Pulmonary artery endothelial cell (primary cell): ENCODE measurements around the gene GLB1L3. TPM values are rescaled to one million over a fixed set of nuclear protein-coding genes. Genes with fewer than 3 reads are reported as not detected.
"Not testable (repeated sequence)": the region's sequence is repeated elsewhere in the genome, so short reads cannot be mapped to it uniquely, and the experiment has no call there.

ENCODE experiments used
- DNase-seq: peaks from one replicate; pipeline ENCODE4 v3.0.0-alpha.2; 2011; ENCODE audit warnings: low read depth, low spot score
- total RNA-seq: library from RNA; depleted of rRNA; stranded (reverse); fragments of >200 nt; gene quantifications from 2 replicates; pipeline ENCODE4 v1.2.3, GENCODE V29; 2014

The GLB1L3 gene
- total RNA-seq, 1 donor from 2014 or later, result not detected

GRCh38 chr11:134343646-134344045 lies 67.5 kb downstream of the GLB1L3 start:
- DNase-seq, result no peak

DNA sequence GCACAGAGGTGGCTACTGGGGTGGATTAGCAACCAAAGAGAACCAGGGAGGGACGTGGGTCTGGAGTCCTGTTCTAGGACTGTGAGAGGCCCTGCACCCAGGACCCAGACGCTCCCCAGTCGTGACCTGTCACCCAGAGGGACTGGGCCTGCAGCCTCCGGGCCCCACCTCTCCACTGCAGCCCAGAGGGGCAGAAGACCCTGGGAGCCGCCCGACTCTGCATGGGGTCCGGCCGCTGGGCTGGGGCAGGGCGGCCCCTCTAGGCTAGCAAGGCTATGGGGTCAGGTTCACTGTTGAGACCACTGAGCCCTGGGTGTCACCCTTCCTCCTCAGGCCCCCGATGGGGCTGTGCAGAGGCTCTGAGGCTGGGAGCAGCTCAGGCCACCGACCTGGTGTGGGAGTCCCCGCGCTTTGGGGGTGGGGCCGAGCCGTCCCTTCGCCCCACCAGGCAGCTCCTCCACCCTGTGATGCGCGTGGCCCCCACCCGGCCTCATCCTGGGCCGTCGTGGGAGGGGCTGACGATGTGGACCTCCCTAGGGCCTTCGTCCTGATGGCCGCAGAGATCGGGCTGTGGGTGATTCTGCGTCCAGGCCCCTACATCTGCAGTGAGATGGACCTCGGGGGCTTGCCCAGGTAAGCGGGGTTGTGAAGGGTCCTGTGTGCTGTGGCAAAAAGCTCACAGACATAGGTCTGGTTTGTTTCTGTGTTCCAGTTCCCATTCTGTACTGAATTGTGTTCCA lies 68.5 kb downstream of the GLB1L3 start:
- DNase-seq, result not testable (repeated sequence)

DNA sequence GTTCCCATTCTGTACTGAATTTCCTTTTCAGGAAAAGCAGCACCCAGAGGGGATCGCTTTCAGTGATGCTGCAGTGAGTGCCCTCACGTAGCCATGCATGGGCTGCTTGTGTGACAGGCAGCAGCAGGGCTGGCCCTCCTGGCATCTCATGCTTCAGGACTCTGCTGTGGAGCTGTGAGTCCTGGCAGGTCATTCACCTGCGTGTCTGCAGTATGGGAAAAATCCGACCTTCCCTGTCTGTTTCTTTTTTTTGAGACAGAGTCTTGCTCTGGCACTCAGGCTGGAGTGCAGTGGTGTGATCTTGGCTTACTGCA lies 69.0 kb downstream of the GLB1L3 start:
- DNase-seq, result no peak

DNA sequence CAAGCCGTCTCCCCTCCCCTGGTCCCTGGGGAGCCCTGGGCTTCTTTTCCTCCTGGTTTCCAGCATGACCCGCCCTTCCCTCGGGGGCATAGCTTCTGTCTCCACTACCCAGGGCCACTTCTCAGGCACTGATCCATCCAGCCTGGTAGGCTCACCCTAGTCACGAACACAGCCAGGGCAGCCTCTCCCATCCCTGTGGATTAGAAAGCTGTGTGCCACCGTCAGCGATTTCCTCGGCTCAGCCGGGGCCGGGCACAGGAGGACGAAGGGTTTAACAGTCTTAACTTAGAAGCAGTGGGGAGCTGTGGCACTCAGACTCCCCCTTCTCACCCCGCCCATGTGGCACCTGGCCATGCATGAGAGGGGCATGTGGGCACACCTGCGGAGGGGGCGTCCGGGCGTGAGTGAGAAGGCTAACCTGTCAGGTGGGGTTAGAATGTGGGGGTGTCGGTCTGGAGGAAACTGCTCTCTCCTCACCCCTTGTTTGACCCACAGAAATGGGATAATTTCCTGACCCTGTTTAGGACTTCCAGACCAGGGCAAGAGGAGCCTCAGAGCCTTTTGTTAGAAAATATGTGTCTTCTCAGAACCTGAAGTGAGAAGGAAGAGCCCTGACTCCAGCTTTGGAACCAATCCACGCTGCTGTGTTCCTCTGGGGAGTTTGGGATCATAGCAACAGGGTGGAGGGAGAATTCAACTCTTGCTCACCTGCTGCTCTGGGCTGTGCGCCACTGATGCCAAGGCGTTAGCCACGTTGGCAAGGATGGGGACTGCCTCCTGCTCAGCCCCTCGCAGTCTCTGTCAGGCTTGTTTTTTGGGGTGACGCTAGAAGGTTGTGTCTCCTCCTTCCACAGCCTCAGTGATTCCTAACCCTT lies 70.2 kb downstream of the GLB1L3 start:
- DNase-seq, result no peak

DNA sequence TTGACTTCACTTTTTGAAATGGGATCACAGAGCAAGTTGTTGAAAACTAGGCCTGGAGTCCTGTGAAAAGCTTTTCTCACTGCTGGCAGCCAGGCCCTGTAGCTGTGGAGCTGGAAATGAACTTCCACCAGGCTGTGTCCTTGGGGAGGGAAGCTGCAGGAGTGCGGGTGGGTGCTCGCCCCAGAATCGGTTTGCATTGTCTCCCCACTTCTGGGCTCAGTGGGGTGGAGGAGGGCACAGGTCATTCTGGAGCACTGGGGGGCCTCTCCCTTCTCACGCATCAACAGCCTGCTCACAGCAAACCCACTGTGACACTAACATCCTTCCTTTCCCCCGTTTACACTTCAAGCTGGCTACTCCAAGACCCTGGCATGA lies 70.8 kb downstream of the GLB1L3 start:
- no peak for DNase-seq

DNA sequence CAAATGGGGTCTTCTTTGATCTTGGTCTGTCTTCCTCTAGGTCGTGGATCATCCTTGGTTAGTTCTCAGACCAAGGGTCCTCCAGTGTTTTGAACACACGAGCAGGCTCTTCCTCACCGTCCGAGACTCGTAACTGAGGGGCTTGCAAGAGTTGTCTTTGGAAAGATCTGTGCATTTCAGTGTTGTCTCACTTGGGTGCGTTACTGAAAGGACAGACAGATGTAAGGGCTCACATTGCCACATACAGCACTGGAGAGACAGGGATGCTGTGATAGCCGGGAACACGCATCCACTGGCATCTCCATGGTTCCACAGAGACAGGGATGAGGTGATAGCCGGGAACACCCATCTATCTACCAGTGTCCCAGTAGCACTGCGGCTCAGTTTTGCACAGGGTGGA lies 71.3 kb downstream of the GLB1L3 start:
- DNase-seq, result no peak

DNA sequence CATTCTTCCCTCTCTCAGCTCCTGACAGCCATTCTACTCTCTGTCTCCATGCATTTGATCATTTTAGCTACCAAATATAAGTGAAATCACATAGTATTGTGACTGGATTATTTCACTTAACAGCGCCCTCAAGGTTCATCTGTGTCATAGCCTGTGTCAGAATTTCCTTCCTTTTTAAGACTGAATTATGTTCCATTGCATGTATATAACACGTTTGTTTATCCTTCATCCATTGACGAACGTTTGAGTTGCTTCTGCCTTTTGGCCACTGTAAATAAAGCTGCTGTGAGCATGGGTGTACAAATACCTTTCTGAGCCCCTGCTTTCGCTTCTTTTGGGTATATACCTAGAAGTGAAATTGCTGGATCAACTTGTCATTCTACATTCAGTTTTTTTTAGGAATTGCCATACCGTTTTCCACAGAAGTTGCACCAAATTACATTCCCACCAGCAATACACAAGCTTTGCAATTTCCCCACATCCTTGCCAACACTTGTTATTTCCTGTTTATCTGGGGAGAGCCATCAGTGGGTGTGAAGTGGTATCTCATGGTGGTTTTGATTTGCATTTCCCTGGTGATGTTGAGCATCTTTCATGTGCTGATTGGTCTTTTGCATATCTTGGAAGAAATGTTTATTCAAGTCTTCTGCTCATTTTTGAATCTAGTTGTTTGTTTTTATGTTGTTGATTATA lies 73.1 kb downstream of the GLB1L3 start:
- no peak for DNase-seq

DNA sequence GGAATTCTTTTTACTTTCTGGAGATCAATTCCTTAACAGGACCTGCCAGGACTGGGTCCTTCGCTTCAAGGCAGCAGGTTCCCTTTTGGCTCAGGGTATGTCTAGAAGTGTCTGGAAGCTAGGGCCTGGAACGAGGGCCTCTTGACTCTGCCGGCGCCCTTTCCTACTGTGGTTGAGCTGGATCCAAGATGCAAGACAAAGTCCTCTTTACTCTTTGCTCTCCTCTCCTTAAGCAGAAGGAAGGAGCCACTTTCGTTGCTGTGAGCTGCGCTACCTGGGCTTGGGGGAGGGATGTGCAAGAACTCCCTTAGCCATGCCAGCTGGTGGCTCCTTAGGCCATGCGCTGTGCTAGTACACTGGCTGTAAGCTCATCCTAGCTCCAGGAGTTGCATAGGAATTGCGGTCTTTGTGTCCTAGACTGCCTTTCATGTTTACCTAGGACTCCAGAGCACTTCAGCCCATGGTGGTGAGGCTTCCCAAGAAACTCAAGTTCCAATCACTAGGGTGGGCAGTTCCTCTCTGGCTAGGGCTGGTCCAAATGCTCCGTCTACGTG lies 73.7 kb downstream of the GLB1L3 start:
- no peak for DNase-seq

GRCh38 chr11:134350381-134350780 lies 74.2 kb downstream of the GLB1L3 start:
- DNase-seq, result no peak

DNA sequence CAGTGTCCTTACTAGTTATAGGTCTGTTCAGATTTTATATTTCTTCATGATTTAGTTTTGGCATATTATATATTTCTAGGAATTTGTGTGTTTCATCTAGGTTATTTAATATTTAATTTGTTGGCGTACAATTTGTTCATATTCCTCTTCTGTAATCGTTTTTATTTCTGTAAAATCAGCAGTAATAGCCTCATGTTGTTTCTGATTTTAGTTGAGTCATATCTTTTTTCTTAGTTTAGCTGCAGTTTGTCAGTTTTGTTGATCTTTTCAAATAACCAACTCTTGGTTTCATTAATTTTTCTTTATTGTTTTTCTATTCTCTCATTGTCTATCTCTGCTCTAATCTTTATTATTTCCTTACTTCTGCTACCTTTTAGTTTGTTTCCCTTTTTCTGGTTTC lies 75.9 kb downstream of the GLB1L3 start:
- DNase-seq, result no peak

- DNase-seq, result no peak
Observed at GRCh38 chr11:134355136-134355535, 79.0 kb downstream of the GLB1L3 start.

GRCh38 chr11:134355656-134356055 lies 79.5 kb downstream of the GLB1L3 start:
- DNase-seq, result no peak

DNA sequence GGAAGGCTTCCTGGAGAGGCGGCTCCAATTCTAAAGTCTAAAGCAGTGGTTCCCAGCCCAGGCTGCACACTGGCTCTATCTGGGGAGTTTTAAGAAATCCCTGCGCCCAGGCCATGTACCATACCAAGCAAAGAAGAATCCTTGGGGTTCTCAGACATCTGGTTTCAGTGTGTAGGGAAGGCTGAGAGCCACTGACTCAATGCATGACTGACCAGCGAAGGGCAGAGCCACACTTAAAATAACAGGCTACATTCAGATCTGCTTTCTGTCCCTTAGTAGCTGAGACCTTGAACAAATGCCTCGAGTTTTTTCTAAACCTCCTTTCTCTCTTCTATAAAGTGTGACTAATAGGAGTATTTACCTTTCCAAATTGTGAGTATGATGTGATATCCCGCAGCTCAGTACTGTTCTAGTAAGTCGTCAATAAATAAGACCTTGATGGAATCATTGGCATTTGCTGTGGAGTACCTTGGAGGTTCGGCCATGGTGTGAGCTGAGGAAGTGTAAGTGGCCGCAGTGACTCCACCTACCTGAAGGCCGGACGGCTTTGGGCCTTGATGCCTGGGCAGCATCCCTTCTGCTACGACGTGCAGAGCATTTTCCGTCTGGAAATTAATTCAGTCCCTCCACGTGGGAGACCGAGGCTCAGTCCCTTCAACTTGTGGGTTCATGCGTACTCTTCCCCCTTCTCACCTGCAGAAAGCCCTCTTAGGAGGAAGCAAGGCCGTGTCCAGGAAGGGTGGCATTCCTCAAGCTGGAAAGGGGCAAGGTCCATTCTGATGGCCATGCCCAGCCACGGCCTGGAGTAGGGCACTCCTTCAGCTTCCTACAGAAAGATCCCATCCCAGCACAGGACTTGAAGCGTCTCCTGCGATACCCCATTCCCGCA lies 80.7 kb downstream of the GLB1L3 start:
- no peak for DNase-seq

DNA sequence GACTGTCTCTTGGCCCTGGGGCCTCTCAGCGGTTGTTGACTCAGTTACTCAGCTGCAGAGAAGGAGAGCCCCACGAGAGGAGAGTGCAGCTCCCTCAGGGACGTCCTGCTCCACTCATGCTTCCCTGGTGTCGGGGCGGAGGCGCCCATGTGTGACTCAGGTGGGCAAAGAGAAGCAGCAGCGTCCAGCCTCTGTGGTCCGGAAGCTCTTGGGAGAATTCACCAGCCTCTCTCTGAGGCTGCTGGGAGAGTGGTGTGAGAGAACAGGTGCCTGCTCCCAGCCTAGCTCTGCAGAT lies 81.3 kb downstream of the GLB1L3 start:
- no peak for DNase-seq

DNA sequence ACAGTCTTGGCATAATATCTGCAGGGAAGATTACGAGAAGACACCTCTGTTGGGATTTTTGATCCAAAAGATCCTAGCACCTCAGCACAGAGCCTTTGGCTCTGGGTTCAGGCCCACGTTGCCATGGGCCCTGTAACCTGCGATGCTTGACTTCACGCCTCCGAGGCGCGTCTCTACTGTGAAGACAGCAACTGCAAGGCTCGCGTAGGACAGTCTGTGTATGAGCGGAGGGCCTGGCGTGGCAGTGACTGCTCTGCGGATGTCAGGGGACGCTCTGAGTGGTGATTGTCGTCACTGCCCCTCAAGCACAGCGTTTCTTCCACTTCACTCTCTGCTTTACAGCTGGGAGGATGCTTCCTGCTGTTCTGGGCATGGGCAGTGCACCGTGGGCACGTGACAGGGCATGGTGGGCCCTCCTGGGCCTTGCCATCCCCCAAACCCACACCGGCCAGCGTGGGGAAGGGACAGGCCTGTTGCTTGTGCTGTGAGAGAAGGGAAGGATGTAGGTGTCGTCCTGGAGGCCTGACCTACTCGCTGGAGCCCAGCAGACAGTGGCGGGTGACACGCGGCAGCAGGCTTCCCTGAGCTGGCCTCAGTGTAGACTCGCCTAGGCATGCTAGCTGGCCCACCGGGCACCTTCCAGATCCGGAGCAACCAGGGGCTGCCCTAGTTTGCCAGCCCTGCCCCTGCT lies 82.1 kb downstream of the GLB1L3 start:
- DNase-seq, result no peak

GRCh38 chr11:134358856-134359490 lies 82.8 kb downstream of the GLB1L3 start:
- no peak for DNase-seq

- DNase-seq, result no peak
Observed at GRCh38 chr11:134359646-134360045, 83.5 kb downstream of the GLB1L3 start.

DNA sequence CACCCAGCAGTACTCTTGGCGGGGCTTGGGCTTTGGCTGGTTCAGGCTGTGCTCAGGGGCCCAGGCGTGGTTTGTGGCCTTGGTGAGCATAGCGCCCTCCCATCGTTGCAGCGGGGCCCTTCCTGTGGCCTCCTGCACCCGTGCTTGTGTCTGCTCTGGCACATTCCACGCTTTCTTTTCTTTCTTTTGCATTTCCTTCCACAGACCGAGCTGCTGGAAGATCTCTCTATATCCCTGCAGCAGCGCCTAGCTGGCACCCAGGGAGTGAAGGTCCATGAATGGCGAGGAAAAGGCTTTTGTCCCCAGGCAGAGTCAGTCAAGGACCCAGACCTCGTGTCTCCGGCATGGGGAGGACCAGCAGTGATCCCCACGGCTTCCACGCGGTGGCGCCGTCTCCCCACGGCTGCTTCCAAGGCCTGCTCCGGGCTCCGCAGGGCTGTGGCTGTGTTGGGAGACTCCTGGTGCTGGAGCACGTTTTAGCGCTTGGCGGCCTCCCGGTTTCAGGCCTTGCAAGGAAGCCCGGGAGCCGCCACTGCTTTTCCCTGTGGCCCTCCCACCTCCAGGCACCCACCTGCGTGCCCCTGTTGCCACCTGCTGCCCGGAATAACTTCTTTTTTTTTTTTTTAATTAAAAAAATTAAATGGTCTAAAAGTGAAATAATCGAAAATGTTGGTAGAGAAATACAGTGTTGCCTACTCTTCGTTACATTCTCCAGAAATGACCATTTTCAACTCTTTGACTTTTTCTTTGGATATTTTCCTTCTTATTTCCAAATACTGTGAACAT lies 84.1 kb downstream of the GLB1L3 start:
- peak; percentile 32 for DNase-seq

- DNase-seq, result no peak
Observed at GRCh38 chr11:134361661-134362060, 85.5 kb downstream of the GLB1L3 start.
